SK-N-SH treated with all-trans-retinoic acid at 6 μM for 48 hours (cell line): ENCODE results near the gene SPIRE2.

Source experiments
- ARNTL ChIP-seq: fragments of 450-650 bp; formaldehyde crosslinking; IDR thresholded peaks from 2 replicates; pipeline ENCODE4 v1.5.0; 2020; ENCODE audit warnings: low read depth, mild to moderate bottlenecking, moderate library complexity, borderline replicate concordance
- BACH2 ChIP-seq: fragments of 250-450 bp; sonication (Bioruptor Pico); IDR thresholded peaks from 2 replicates; pipeline ENCODE4 v1.9.0; 2021; ENCODE audit warnings: mild to moderate bottlenecking, borderline replicate concordance
- CREB5 ChIP-seq: fragments of 250-450 bp; sonication (Bioruptor Pico); IDR thresholded peaks from 2 replicates; pipeline ENCODE4 v1.5.1; 2020; ENCODE audit warnings: low read depth, mild to moderate bottlenecking, moderate library complexity
- ESRRG ChIP-seq: fragments of 250-450 bp; sonication (Bioruptor Pico); IDR thresholded peaks from 2 replicates; pipeline ENCODE4 v1.6.1; 2021; ENCODE audit warnings: mild to moderate bottlenecking
- ISL1 ChIP-seq: fragments of 250-450 bp; sonication (Bioruptor Pico); IDR thresholded peaks from 2 replicates; pipeline ENCODE4 v2.1.2; 2022; ENCODE audit warnings: mild to moderate bottlenecking, moderate library complexity
- PATZ1 ChIP-seq: fragments of 250-450 bp; sonication (Bioruptor Pico); IDR thresholded peaks from 2 replicates; pipeline ENCODE4 v1.8.0; 2020; ENCODE audit warnings: mild to moderate bottlenecking, moderate library complexity, borderline replicate concordance
- POU6F1 ChIP-seq: fragments of 250-450 bp; sonication (Bioruptor Pico); IDR thresholded peaks from 2 replicates; pipeline ENCODE4 v1.8.0; 2021; ENCODE audit warnings: low read depth, mild to moderate bottlenecking, moderate library complexity, borderline replicate concordance
- RARB ChIP-seq: fragments of 250-450 bp; sonication (Bioruptor Pico); IDR thresholded peaks from 2 replicates; pipeline ENCODE4 v1.8.0; 2021; ENCODE audit warnings: mild to moderate bottlenecking, moderate library complexity
- SNAI2 ChIP-seq: fragments of 250-450 bp; sonication (Bioruptor Pico); IDR thresholded peaks from 2 replicates; pipeline ENCODE4 v1.5.0; 2020; ENCODE audit warnings: mild to moderate bottlenecking, moderate library complexity
- ZC3H10 ChIP-seq: fragments of 250-450 bp; sonication (Bioruptor Pico); IDR thresholded peaks from 2 replicates; pipeline ENCODE4 v1.5.1; 2021; ENCODE audit warnings: mild to moderate bottlenecking, moderate library complexity
- ZFP3 ChIP-seq: fragments of 250-450 bp; sonication (Bioruptor Pico); IDR thresholded peaks from 2 replicates; pipeline ENCODE4 v1.5.0; 2020; ENCODE audit warnings: mild to moderate bottlenecking, moderate library complexity
- ZFP30 ChIP-seq: fragments of 450-650 bp; formaldehyde crosslinking; IDR thresholded peaks from 2 replicates; pipeline ENCODE4 v1.5.0; 2022; ENCODE audit warnings: mild to moderate bottlenecking, moderate library complexity

GRCh38 chr16:89864527-89864820, 36.2 kb downstream of the SPIRE2 start:
- TF ChIP-seq ZC3H10 (CRISPR knock-in tag) (no peak), ZFP30 (CRISPR knock-in tag) (no peak), PATZ1 (CRISPR knock-in tag) (no peak), ESRRG (CRISPR knock-in tag) (no peak), RARB (CRISPR knock-in tag) (no peak), BACH2 (no peak), POU6F1 (CRISPR knock-in tag) (no peak), ISL1 (no peak), ARNTL (CRISPR knock-in tag) (no peak), CREB5 (CRISPR knock-in tag) (no peak), ZFP3 (no peak), SNAI2 (CRISPR knock-in tag) (no peak)
